Activated naive CD8-positive, alpha-beta T cell treated with anti-CD3 and anti-CD28 coated beads, Interleukin-2, amount 50 U/mL, for 24 hours (primary cell): ENCODE data around the gene FRRS1.

ENCODE experiments used
- ATAC-seq: fragments of 150-1000 bp; cut with Tn5 transposase; one replicate; pipeline ENCODE4 v1.10.0; 2021
- DNase-seq: peaks from one replicate; pipeline ENCODE4 v3.0.0; 2021
- H3K27ac Mint-ChIP-seq: one replicate; pipeline ENCODE4 v1.8.0; 2021; ENCODE audit warnings: mild to moderate bottlenecking, mixed read lengths
- H3K27me3 Mint-ChIP-seq: one replicate; pipeline ENCODE4 v1.8.0; 2021; ENCODE audit warnings: mixed read lengths
- H3K36me3 Mint-ChIP-seq: one replicate; pipeline ENCODE4 v1.8.0; 2021; ENCODE audit warnings: low read depth, mixed read lengths
- H3K4me1 Mint-ChIP-seq: one replicate; pipeline ENCODE4 v1.8.0; 2021; ENCODE audit warnings: mixed read lengths
- H3K4me3 Mint-ChIP-seq: one replicate; pipeline ENCODE4 v1.8.0; 2021; ENCODE audit warnings: mild to moderate bottlenecking, moderate library complexity, mixed read lengths
- H3K9me3 Mint-ChIP-seq: one replicate; pipeline ENCODE4 v1.8.0; 2021; ENCODE audit warnings: mixed read lengths

FRRS1 gene

DNA sequence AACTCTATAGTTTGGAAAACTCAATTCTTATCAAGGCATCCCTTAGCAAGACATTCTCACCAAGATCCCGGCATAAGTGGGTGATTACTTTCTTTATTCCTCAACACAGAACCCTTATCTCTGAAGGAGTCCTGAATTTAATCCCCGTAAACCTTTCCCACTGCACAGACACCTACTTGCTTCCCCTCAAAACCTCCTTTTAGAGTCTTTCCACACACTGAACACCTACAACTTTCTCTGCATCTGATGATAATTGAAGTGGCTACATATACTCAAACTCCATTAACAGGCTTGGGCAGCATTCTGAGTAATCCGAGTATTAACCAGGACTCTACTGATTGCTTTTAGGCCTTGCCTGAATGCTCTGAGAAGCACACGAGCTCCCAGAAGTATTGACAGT lies 97.1 kb downstream of the FRRS1 start:
- Mint-ChIP-seq H3K9me3 (no peaks in the 10 kb centered on the region), H3K27me3 (peaks cover 8% of the 10 kb centered on the region), H3K27ac (no peak overlapping the region), H3K36me3 (no peaks in the 10 kb centered on the region), H3K4me3 (no peak overlapping the region), H3K4me1 (no peaks in the 10 kb centered on the region)
- DNase-seq = no peak
- no peak for ATAC-seq

GRCh38 chr1:99665212-99665611 lies 101.2 kb downstream of the FRRS1 start:
- Mint-ChIP-seq H3K9me3 (no peaks in the 10 kb centered on the region), H3K36me3 (no peaks in the 10 kb centered on the region), H3K27me3 (peaks cover 2% of the 10 kb centered on the region), H3K27ac (no peak overlapping the region), H3K4me3 (no peak overlapping the region), H3K4me1 (no peaks in the 10 kb centered on the region)
- ATAC-seq (no peak), DNase-seq (no peak)

- DNase-seq = no peak
- ATAC-seq = no peak
- Mint-ChIP-seq H3K36me3 (no peaks in the 10 kb centered on the region), H3K27ac (no peak overlapping the region), H3K4me1 (no peaks in the 10 kb centered on the region), H3K9me3 (no peaks in the 10 kb centered on the region), H3K4me3 (no peak overlapping the region), H3K27me3 (peaks cover 2% of the 10 kb centered on the region)
Observed at GRCh38 chr1:99663501-99663900, 102.9 kb downstream of the FRRS1 start.

GRCh38 chr1:99662539-99663080 lies 103.8 kb downstream of the FRRS1 start:
- H3K9me3 Mint-ChIP-seq = no peaks in the 10 kb centered on the region
- H3K36me3 Mint-ChIP-seq = no peaks in the 10 kb centered on the region
- no peak overlapping the region for H3K27ac Mint-ChIP-seq
- H3K4me3 Mint-ChIP-seq = no peak overlapping the region
- DNase-seq (no peak), ATAC-seq (no peak)
- peaks cover 2% of the 10 kb centered on the region for H3K27me3 Mint-ChIP-seq
- H3K4me1 Mint-ChIP-seq = no peaks in the 10 kb centered on the region

GRCh38 chr1:99661780-99662179 lies 104.7 kb downstream of the FRRS1 start:
- DNase-seq (no peak), ATAC-seq (no peak)
- Mint-ChIP-seq H3K27ac (no peak overlapping the region), H3K4me1 (no peaks in the 10 kb centered on the region), H3K4me3 (no peak overlapping the region), H3K9me3 (no peaks in the 10 kb centered on the region), H3K27me3 (peaks cover 2% of the 10 kb centered on the region), H3K36me3 (no peaks in the 10 kb centered on the region)

DNA sequence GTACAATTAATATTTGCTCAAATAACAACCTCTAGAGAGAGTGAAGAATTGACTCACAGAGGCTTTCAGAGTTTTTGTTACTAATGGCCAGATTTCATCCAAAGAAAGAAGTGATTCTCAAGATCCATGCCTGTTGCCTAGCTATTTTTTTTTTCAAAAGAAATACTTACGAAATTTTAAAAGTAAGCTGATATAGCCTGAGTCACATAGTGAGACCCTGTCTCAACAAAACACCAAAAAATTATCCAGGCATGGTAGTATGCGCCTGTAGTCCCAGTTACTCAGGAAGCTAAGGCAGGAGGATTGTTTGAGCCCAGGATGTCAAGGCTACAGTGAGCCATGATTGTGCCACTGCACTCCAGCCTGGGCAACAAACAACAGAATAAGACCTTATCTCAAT lies 105.9 kb downstream of the FRRS1 start:
- Mint-ChIP-seq H3K27ac (no peak overlapping the region), H3K4me1 (no peaks in the 10 kb centered on the region), H3K36me3 (no peaks in the 10 kb centered on the region), H3K4me3 (no peak overlapping the region), H3K9me3 (no peaks in the 10 kb centered on the region), H3K27me3 (peaks cover 2% of the 10 kb centered on the region)
- no peak for ATAC-seq
- no peak for DNase-seq

GRCh38 chr1:99659755-99660210 lies 106.7 kb downstream of the FRRS1 start:
- no peaks in the 10 kb centered on the region for H3K4me1 Mint-ChIP-seq
- DNase-seq = no peak
- H3K9me3 Mint-ChIP-seq = no peaks in the 10 kb centered on the region
- H3K27ac Mint-ChIP-seq = no peak overlapping the region
- H3K27me3 Mint-ChIP-seq = peaks cover 2% of the 10 kb centered on the region
- H3K4me3 Mint-ChIP-seq = no peak overlapping the region
- H3K36me3 Mint-ChIP-seq = no peaks in the 10 kb centered on the region
- no peak for ATAC-seq
